Hypothalamus (tissue), 51 donors: ENCODE results near the gene GAS6.
"Not testable (repeated sequence)": the region's sequence is repeated elsewhere in the genome, so short reads cannot be mapped to it uniquely, and the experiment has no call there.

Source experiments
- DNase-seq, 51 donors: peaks; one replicate each; lab custom pipeline; 2025; lab: John Stamatoyannopoulos, UW

GAS6 gene

GRCh38 chr13:113863524-113864272 lies at the start of gene GAS6:
TSS of gene GAS6 (minus strand) at chr13:113864076. CDS start at chr13:113863920, 156 bp downstream.
- DNase-seq: peak in 25 of 51 donors; percentile 16 to 70 (median 39)

- DNase-seq: not testable (repeated sequence)
These were observed 49.5 kb upstream of the GAS6 start for GRCh38 chr13:113913408-113913807.

- DNase-seq: no peak
These were observed 48.7 kb upstream of the GAS6 start for GRCh38 chr13:113912596-113912995.

- DNase-seq: no peak
These were observed 44.0 kb upstream of the GAS6 start for GRCh38 chr13:113907635-113908617.

GRCh38 chr13:113906571-113906970 lies 42.7 kb upstream of the GAS6 start:
- DNase-seq: peak in 6 of 51 donors; percentile 10 to 15 (median 13)

- DNase-seq: no peak
These were observed 42.1 kb upstream of the GAS6 start for GRCh38 chr13:113905942-113906341.

- no peak for DNase-seq
These were observed 41.1 kb upstream of the GAS6 start for GRCh38 chr13:113905018-113905417.

GRCh38 chr13:113904411-113904810 lies 40.5 kb upstream of the GAS6 start:
- DNase-seq: peak in 20 of 51 donors; percentile 7 to 54 (median 30)

- DNase-seq: no peak
These were observed 40.0 kb upstream of the GAS6 start for GRCh38 chr13:113903912-113904311.

- no peak for DNase-seq
These were observed 39.3 kb upstream of the GAS6 start for GRCh38 chr13:113902986-113903775.

GRCh38 chr13:113902481-113902880 lies 38.6 kb upstream of the GAS6 start:
- DNase-seq: no peak

- no peak for DNase-seq
These were observed 37.8 kb upstream of the GAS6 start for GRCh38 chr13:113901642-113902041.

- no peak for DNase-seq
These were observed 37.4 kb upstream of the GAS6 start for GRCh38 chr13:113901231-113901630.

GRCh38 chr13:113900646-113901045 lies 36.8 kb upstream of the GAS6 start:
- no peak for DNase-seq

GRCh38 chr13:113898391-113898790 lies 34.5 kb upstream of the GAS6 start:
- no peak for DNase-seq

- DNase-seq: no peak
These were observed 34.1 kb upstream of the GAS6 start for GRCh38 chr13:113897966-113898365.

- DNase-seq: no peak
These were observed 33.3 kb upstream of the GAS6 start for GRCh38 chr13:113897161-113897560.

GRCh38 chr13:113895436-113895835 lies 31.6 kb upstream of the GAS6 start:
- no peak for DNase-seq

- DNase-seq: no peak
These were observed 27.1 kb upstream of the GAS6 start for GRCh38 chr13:113890774-113891480.

GRCh38 chr13:113889467-113889866 lies 25.6 kb upstream of the GAS6 start:
- DNase-seq: no peak
